HG03139 (cell line): ENCODE data around the gene DCAF11.
A peak's percentile ranks its signal among the peaks of the same experiment; 100 is the strongest.

Experiments
- ATAC-seq: cut with Tn5 transposase; IDR thresholded peaks from one replicate; pipeline ENCODE4 v1.9.1; 2021; ENCODE audit not compliant: unreplicated experiment

DCAF11 gene

GRCh38 chr14:24137529-24138395, 23.2 kb downstream of the DCAF11 start:
- no peak for ATAC-seq

- ATAC-seq = no peak
Measured at GRCh38 chr14:24138396-24139271, 24.1 kb downstream of the DCAF11 start.

GRCh38 chr14:24139272-24139934, 24.8 kb downstream of the DCAF11 start:
- ATAC-seq = no peak

- ATAC-seq = peak; percentile 75
Measured at GRCh38 chr14:24141097-24141880, 26.7 kb downstream of the DCAF11 start, which contains the start of gene EMC9. Gene EMC9 (minus strand): TSS chr14:24141591. CDS start chr14:24141304, 287 bp downstream.

GRCh38 chr14:24143511-24143910, 28.9 kb downstream of the DCAF11 start:
- no peak for ATAC-seq

- ATAC-seq = no peak
Measured at GRCh38 chr14:24144451-24144850, 29.9 kb downstream of the DCAF11 start.

GRCh38 chr14:24145219-24145618, 30.6 kb downstream of the DCAF11 start:
- no peak for ATAC-seq

GRCh38 chr14:24145690-24146452, 31.3 kb downstream of the DCAF11 start:
- ATAC-seq = no peak

GRCh38 chr14:24146453-24146977, 31.9 kb downstream of the DCAF11 start, which contains the start of gene PSME2:
Gene PSME2 (minus strand): TSS chr14:24146610. CDS start chr14:24146581, 29 bp downstream.
- peak; percentile 50 for ATAC-seq

GRCh38 chr14:24146978-24147760, 32.6 kb downstream of the DCAF11 start, which contains the start of gene RNF31:
Gene RNF31 (plus strand): TSS chr14:24147498. CDS start chr14:24147699, 201 bp downstream.
- ATAC-seq = peak; percentile 72

GRCh38 chr14:24147761-24148428, 33.3 kb downstream of the DCAF11 start:
- ATAC-seq = no peak

- ATAC-seq = no peak
Measured at GRCh38 chr14:24149302-24149969, 34.9 kb downstream of the DCAF11 start.

- no peak for ATAC-seq
Measured at GRCh38 chr14:24150061-24150460, 35.5 kb downstream of the DCAF11 start.

- no peak for ATAC-seq
Measured at GRCh38 chr14:24150567-24150966, 36.0 kb downstream of the DCAF11 start.

GRCh38 chr14:24150993-24151392, 36.4 kb downstream of the DCAF11 start:
- no peak for ATAC-seq

- no peak for ATAC-seq
Measured at GRCh38 chr14:24151404-24152080, 37.0 kb downstream of the DCAF11 start.

GRCh38 chr14:24155100-24155499, 40.5 kb downstream of the DCAF11 start:
- ATAC-seq = no peak
